GM21737 (cell line): ENCODE results near the gene KIF5C.

Experiments
- ATAC-seq: cut with Tn5 transposase; IDR thresholded peaks from one replicate; pipeline ENCODE4 v1.9.1; 2021; ENCODE audit warnings: mild to moderate bottlenecking, moderate library complexity; ENCODE audit not compliant: unreplicated experiment

Gene KIF5C

DNA sequence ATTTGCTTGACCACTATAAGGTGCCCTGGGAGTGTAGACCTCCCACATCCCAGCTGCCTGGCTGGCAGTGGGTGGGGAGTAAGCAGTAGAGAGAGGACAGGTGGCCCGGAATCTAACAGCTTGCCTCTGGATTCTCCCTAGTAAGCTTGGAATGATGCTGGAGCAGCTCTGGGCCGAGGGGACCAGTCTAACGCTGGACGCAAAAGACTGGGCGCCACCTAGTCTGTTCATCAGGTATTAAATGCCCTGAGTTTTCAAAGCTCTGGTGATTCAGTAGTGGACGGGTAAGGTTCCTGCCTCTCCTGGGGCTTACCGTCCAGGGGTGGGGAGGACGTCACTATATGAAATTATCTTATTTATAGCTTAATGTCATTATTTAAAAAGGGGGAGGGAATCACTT is 162.8 kb downstream of the KIF5C start:
- no peak for ATAC-seq

- ATAC-seq: peak; percentile 80
Measured at GRCh38 chr2:149038442-149039212, 163.6 kb downstream of the KIF5C start, which contains the start of gene LYPD6B. TSS of gene LYPD6B (plus strand) at chr2:149038699. CDS start at chr2:149130949, 92,250 bp downstream.

GRCh38 chr2:149039213-149039724 is 164.2 kb downstream of the KIF5C start:
- ATAC-seq: no peak

DNA sequence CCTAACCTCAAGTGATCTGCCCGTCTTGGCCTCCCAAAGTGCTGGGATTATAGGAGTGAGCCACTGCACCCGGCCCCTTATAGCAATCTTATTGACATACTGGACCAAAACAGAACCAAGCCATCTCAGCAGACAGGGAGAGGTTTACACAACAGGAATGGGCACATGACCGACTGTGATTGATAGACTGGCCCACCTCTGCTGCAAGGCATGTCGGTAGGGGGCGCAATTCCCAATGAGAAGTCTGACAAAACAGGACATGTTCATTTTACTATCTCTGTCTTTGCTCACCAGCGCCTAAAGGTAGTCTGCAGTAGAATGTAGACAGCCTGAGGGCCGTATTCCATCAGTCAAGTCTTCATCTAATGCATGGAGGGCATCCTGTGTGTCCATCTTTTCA is 165.4 kb downstream of the KIF5C start:
- no peak for ATAC-seq

- no peak for ATAC-seq
Measured at GRCh38 chr2:149041482-149041881, 166.5 kb downstream of the KIF5C start.

DNA sequence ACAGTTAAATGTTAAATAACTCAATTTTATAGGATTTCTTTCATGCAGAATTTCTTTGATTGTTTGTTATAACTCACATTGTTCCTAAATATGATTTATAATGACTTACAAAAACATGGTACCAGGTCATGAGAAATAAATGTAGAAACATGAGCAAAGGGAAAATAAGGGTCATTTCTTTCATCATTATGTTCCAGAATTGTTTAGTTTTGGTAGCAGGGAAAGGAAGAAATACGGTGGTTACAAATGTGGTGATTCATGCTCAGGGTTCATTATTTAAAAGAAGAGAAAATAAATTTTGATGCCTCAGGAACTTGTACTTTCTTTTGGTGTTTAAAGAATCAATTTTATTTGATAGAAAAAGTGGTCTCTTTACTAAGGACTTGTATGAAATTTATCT is 167.9 kb downstream of the KIF5C start:
- ATAC-seq: no peak

- ATAC-seq: no peak
Measured at GRCh38 chr2:149044500-149044899, 169.5 kb downstream of the KIF5C start.

DNA sequence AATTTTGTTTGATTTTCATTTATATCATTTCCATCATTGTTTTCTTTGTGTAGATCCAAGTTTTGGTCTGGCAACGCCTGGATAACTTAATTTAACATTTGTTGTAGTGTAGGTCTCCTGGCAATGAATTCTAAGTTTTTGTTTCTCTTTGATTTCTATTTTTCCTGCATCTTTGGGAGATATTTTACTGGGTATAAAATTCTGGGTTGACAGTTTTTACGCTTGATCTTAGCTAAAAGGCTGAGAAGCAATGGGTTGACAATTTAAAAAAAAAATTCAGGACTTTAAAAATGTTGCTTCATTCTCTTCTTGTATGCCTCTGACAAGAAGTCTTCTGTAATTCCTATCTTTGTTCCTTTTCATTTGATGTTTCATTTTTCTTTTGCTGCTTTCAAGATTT is 172.1 kb downstream of the KIF5C start:
- ATAC-seq: no peak

- no peak for ATAC-seq
Measured at GRCh38 chr2:149049142-149049541, 174.1 kb downstream of the KIF5C start.

DNA sequence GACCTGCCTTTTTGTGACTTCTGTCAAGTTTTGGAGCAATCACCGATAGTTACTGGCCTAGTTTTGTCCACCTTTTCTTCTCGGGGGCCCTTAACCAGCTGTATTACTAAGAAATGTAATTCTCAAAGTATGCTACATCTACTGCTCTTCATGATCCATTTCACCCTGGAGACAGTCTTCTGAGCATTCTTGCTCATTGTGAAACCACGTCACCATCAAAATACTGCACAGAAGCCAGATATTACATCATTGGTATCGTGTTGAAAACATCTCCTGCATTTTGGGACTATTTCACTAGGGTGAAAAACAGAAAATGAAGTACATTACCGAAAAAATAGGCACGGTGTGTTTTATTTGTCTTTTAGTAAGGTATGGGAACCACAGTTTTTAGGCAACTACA is 175.2 kb downstream of the KIF5C start:
- no peak for ATAC-seq

DNA sequence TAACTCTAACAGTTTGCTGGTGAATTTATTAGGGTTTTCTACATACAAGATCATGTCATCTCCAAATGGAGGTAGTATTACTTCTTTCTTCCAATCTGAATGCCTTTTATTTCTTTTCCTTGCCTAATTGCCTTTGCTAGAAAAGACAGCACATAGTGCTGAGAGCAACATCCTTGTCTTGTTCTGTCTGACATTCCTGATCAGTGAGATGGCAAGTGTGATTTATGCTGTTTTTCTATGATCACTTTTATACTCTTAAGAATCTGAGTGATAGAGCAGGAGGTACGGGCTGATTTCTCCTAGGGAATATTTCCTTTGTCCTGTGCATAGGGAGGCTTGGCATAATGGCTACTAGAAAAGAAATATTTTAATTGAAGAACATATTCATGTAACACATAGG is 180.7 kb downstream of the KIF5C start:
- ATAC-seq: no peak

GRCh38 chr2:149056541-149057255 is 181.7 kb downstream of the KIF5C start:
- ATAC-seq: no peak

GRCh38 chr2:149057401-149057800 is 182.4 kb downstream of the KIF5C start:
- ATAC-seq: no peak

- no peak for ATAC-seq
Measured at GRCh38 chr2:149058936-149059335, 183.9 kb downstream of the KIF5C start.

- no peak for ATAC-seq
Measured at GRCh38 chr2:149059822-149060221, 184.8 kb downstream of the KIF5C start.

- ATAC-seq: no peak
Measured at GRCh38 chr2:149061133-149061745, 186.2 kb downstream of the KIF5C start.

GRCh38 chr2:149062531-149062930 is 187.5 kb downstream of the KIF5C start:
- ATAC-seq: no peak

GRCh38 chr2:149063177-149063576 is 188.2 kb downstream of the KIF5C start:
- no peak for ATAC-seq

DNA sequence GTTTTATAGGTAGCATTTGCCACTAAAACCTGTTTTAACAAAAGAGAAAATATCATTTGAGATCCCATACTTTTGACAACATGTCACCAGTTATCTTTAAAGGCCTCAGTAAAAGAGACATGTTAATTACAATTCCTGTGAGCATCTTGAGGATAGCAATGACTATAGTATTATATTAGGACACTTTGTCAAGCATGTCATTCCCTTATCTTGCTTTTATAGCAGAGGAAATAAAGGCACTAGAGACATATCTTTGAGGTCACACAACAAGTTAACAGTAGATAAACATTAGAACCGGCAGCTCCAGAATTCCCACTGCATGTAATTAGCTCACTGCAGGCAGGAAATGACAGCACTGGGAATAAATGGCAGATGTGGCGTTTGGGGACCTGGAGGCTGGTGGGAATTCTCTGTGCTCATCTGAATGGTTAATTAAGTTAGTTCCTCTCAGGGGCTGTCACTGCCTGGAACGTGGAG is 189.4 kb downstream of the KIF5C start:
- no peak for ATAC-seq

GRCh38 chr2:149064856-149065630 is 190.0 kb downstream of the KIF5C start:
- no peak for ATAC-seq
